OCI-LY3 (cell line): ENCODE results near the gene LIG1.

ENCODE experiments used
- EZH2phosphoT487 ChIP-seq: fragments of 200-600 bp; shearing (Covaris generic); IDR thresholded peaks from 2 replicates; pipeline ENCODE4 v1.6.1; 2018; ENCODE audit warnings: antibody characterized with exemption, mixed run types, low read depth
- TF ChIP-seq, protein P1 (sequence below): fragments of 200-600, 300-600 bp; sonication (generic); IDR thresholded peaks from 2 replicates; pipeline ENCODE4 v1.5.1; 2014; ENCODE audit warnings: antibody characterized with exemption, low read length, low read depth

DNA sequence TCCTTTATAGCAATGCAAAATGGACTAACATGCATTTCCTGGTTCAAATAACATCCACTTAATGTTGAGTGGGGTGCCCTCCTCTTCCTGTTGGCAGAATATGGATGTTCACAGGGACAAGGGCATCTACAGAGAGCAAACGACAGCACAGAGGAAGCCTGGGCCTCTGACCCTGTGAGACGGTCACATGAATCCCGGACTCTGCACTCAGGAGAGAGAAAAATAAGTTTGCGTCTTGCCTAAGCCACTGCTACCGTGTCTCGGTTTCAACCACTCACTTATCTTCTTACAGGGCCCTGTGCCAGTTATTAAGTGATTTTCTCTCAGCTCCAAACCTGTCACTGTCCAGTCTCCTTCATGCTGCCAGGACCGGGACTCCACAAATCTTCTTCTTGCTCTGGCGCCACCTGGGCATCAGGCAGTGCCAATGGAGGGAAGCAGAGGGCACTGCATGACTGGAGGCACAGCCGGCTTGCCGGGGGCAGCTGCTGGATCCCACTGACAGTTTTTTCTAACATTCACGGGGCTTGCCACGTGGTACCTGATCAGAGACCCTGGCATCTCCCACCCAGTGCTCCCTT, 11.8 kb downstream of the LIG1 start:
- TF ChIP-seq, protein P1, sequence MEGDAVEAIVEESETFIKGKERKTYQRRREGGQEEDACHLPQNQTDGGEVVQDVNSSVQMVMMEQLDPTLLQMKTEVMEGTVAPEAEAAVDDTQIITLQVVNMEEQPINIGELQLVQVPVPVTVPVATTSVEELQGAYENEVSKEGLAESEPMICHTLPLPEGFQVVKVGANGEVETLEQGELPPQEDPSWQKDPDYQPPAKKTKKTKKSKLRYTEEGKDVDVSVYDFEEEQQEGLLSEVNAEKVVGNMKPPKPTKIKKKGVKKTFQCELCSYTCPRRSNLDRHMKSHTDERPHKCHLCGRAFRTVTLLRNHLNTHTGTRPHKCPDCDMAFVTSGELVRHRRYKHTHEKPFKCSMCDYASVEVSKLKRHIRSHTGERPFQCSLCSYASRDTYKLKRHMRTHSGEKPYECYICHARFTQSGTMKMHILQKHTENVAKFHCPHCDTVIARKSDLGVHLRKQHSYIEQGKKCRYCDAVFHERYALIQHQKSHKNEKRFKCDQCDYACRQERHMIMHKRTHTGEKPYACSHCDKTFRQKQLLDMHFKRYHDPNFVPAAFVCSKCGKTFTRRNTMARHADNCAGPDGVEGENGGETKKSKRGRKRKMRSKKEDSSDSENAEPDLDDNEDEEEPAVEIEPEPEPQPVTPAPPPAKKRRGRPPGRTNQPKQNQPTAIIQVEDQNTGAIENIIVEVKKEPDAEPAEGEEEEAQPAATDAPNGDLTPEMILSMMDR: 0 out of 2 replicates have a peak, but pooled peaks have one; percentile 6
- TF ChIP-seq EZH2phosphoT487: no peak
